ENCODE measurements around the gene PDPN.

PDPN gene

GRCh38 chr1:13583595-13583965 is at the start of gene PDPN:
Gene PDPN (plus strand): TSS chr1:13583832. CDS start chr1:13584034, 202 bp downstream.
- Mint-ChIP-seq H3K27ac (peak within 1 kb of the TSS; percentile 84), H3K27me3 (peaks cover 64 to 86% of the 10 kb centered on the region in 2 donors), H3K4me1 (peaks cover 7 to 16% of the 10 kb centered on the region in 2 donors), H3K9me3 (no peaks in the 10 kb centered on the region), H3K36me3 (no peaks in the 10 kb centered on the region), H3K4me3 (no peak within 1 kb of the TSS)
- no peak for ATAC-seq (replicated peaks)
- DNase-seq, result no peak

GRCh38 chr1:13535227-13535626 is 48.4 kb upstream of the PDPN start:
- no peak overlapping the region for H3K27ac Mint-ChIP-seq

GRCh38 chr1:13536571-13536970 is 47.1 kb upstream of the PDPN start:
- ATAC-seq (replicated peaks) (no peak), DNase-seq (no peak)
- no peak overlapping the region for H3K4me3 Mint-ChIP-seq
- no peaks in the 10 kb centered on the region for H3K36me3 Mint-ChIP-seq
- H3K27ac Mint-ChIP-seq, result no peak overlapping the region
- H3K4me1 Mint-ChIP-seq, result no peaks in the 10 kb centered on the region
- peaks cover 16 to 19% of the 10 kb centered on the region in 2 donors for H3K27me3 Mint-ChIP-seq
- no peaks in the 10 kb centered on the region for H3K9me3 Mint-ChIP-seq

More at GRCh38 chr1:13535227-13535626, 48.4 kb upstream of the PDPN start:
- Mint-ChIP-seq H3K4me3 (no peak overlapping the region), H3K27me3 (peaks cover 13 to 19% of the 10 kb centered on the region in 2 donors), H3K36me3 (no peaks in the 10 kb centered on the region), H3K4me1 (peaks cover 3 to 6% of the 10 kb centered on the region in 2 donors), H3K9me3 (no peaks in the 10 kb centered on the region)
- DNase-seq, result no peak
- ATAC-seq (replicated peaks), result no peak

GRCh38 chr1:13538832-13539231 is 44.8 kb upstream of the PDPN start:
- no peak for ATAC-seq (replicated peaks)
- H3K9me3 Mint-ChIP-seq, result no peaks in the 10 kb centered on the region
- H3K4me3 Mint-ChIP-seq, result no peak overlapping the region
- no peak overlapping the region for H3K27ac Mint-ChIP-seq
- H3K27me3 Mint-ChIP-seq, result peaks cover 16 to 19% of the 10 kb centered on the region in 2 donors
- H3K36me3 Mint-ChIP-seq, result no peaks in the 10 kb centered on the region
- DNase-seq, result no peak
- H3K4me1 Mint-ChIP-seq, result no peaks in the 10 kb centered on the region

GRCh38 chr1:13539683-13540082 is 43.9 kb upstream of the PDPN start:
- H3K36me3 Mint-ChIP-seq, result no peaks in the 10 kb centered on the region
- no peak overlapping the region for H3K4me3 Mint-ChIP-seq
- no peak for ATAC-seq (replicated peaks)
- H3K4me1 Mint-ChIP-seq, result no peaks in the 10 kb centered on the region
- DNase-seq, result no peak
- H3K27ac Mint-ChIP-seq, result no peak overlapping the region
- H3K27me3 Mint-ChIP-seq, result peaks cover 19 to 22% of the 10 kb centered on the region in 2 donors
- no peaks in the 10 kb centered on the region for H3K9me3 Mint-ChIP-seq

GRCh38 chr1:13540866-13541265 is 42.8 kb upstream of the PDPN start:
- H3K4me3 Mint-ChIP-seq, result no peak overlapping the region
- no peak for ATAC-seq (replicated peaks)
- peaks cover 15 to 19% of the 10 kb centered on the region in 2 donors for H3K27me3 Mint-ChIP-seq
- no peaks in the 10 kb centered on the region for H3K36me3 Mint-ChIP-seq
- no peaks in the 10 kb centered on the region for H3K9me3 Mint-ChIP-seq
- H3K4me1 Mint-ChIP-seq, result no peaks in the 10 kb centered on the region
- no peak overlapping the region for H3K27ac Mint-ChIP-seq
- no peak for DNase-seq

- H3K4me1 Mint-ChIP-seq, result no peaks in the 10 kb centered on the region
- no peaks in the 10 kb centered on the region for H3K36me3 Mint-ChIP-seq
- H3K4me3 Mint-ChIP-seq, result no peak overlapping the region
- H3K27me3 Mint-ChIP-seq, result peaks cover 18 to 23% of the 10 kb centered on the region in 2 donors
- no peak for ATAC-seq (replicated peaks)
- no peak overlapping the region for H3K27ac Mint-ChIP-seq
- no peaks in the 10 kb centered on the region for H3K9me3 Mint-ChIP-seq
- DNase-seq, result no peak
These were observed 42.0 kb upstream of the PDPN start for GRCh38 chr1:13541435-13542215.

GRCh38 chr1:13543451-13544220 is 40.0 kb upstream of the PDPN start:
- no peak for DNase-seq
- Mint-ChIP-seq H3K4me3 (no peak overlapping the region), H3K27me3 (peaks cover 18 to 32% of the 10 kb centered on the region in 2 donors), H3K36me3 (no peaks in the 10 kb centered on the region), H3K4me1 (no peaks in the 10 kb centered on the region), H3K9me3 (no peaks in the 10 kb centered on the region), H3K27ac (no peak overlapping the region)
- ATAC-seq (replicated peaks), result no peak

- H3K36me3 Mint-ChIP-seq, result no peaks in the 10 kb centered on the region
- H3K9me3 Mint-ChIP-seq, result no peaks in the 10 kb centered on the region
- H3K4me3 Mint-ChIP-seq, result no peak overlapping the region
- DNase-seq (no peak), ATAC-seq (replicated peaks) (no peak)
- H3K4me1 Mint-ChIP-seq, result no peaks in the 10 kb centered on the region
- no peak overlapping the region for H3K27ac Mint-ChIP-seq
- peaks cover 19 to 34% of the 10 kb centered on the region in 2 donors for H3K27me3 Mint-ChIP-seq
These were observed 39.4 kb upstream of the PDPN start for GRCh38 chr1:13544221-13544556.

GRCh38 chr1:13546791-13547190 is 36.8 kb upstream of the PDPN start:
- no peaks in the 10 kb centered on the region for H3K4me1 Mint-ChIP-seq
- no peak overlapping the region for H3K4me3 Mint-ChIP-seq
- H3K9me3 Mint-ChIP-seq, result no peaks in the 10 kb centered on the region
- H3K36me3 Mint-ChIP-seq, result no peaks in the 10 kb centered on the region
- ATAC-seq (replicated peaks), result no peak
- no peak overlapping the region for H3K27ac Mint-ChIP-seq
- H3K27me3 Mint-ChIP-seq, result peaks cover 23 to 31% of the 10 kb centered on the region in 2 donors
- no peak for DNase-seq

- DNase-seq, result no peak
- H3K9me3 Mint-ChIP-seq, result no peaks in the 10 kb centered on the region
- no peaks in the 10 kb centered on the region for H3K4me1 Mint-ChIP-seq
- ATAC-seq (replicated peaks), result no peak
- H3K27me3 Mint-ChIP-seq, result peaks cover 23 to 31% of the 10 kb centered on the region in 2 donors
- H3K4me3 Mint-ChIP-seq, result no peak overlapping the region
- no peaks in the 10 kb centered on the region for H3K36me3 Mint-ChIP-seq
- no peak overlapping the region for H3K27ac Mint-ChIP-seq
These were observed 35.4 kb upstream of the PDPN start for GRCh38 chr1:13548281-13548680.

GRCh38 chr1:13549021-13549420 is 34.6 kb upstream of the PDPN start:
- no peak for ATAC-seq (replicated peaks)
- no peaks in the 10 kb centered on the region for H3K4me1 Mint-ChIP-seq
- H3K4me3 Mint-ChIP-seq, result no peak overlapping the region
- H3K27me3 Mint-ChIP-seq, result peaks cover 23 to 31% of the 10 kb centered on the region in 2 donors
- no peaks in the 10 kb centered on the region for H3K36me3 Mint-ChIP-seq
- H3K27ac Mint-ChIP-seq, result no peak overlapping the region
- DNase-seq, result no peak
- H3K9me3 Mint-ChIP-seq, result no peaks in the 10 kb centered on the region

GRCh38 chr1:13549521-13549920 is 34.1 kb upstream of the PDPN start:
- Mint-ChIP-seq H3K36me3 (no peaks in the 10 kb centered on the region), H3K9me3 (no peaks in the 10 kb centered on the region), H3K27ac (no peak overlapping the region), H3K27me3 (peaks cover 23 to 26% of the 10 kb centered on the region in 2 donors), H3K4me3 (no peak overlapping the region), H3K4me1 (no peaks in the 10 kb centered on the region)
- no peak for ATAC-seq (replicated peaks)
- no peak for DNase-seq

GRCh38 chr1:13550663-13551062 is 33.0 kb upstream of the PDPN start:
- ATAC-seq (replicated peaks), result no peak
- no peak overlapping the region for H3K4me3 Mint-ChIP-seq
- peaks cover 23 to 25% of the 10 kb centered on the region in 2 donors for H3K27me3 Mint-ChIP-seq
- H3K9me3 Mint-ChIP-seq, result no peaks in the 10 kb centered on the region
- no peak overlapping the region for H3K27ac Mint-ChIP-seq
- DNase-seq, result no peak
- H3K36me3 Mint-ChIP-seq, result no peaks in the 10 kb centered on the region
- H3K4me1 Mint-ChIP-seq, result no peaks in the 10 kb centered on the region

GRCh38 chr1:13554798-13555197 is 28.8 kb upstream of the PDPN start:
- DNase-seq (no peak), ATAC-seq (replicated peaks) (no peak)
- Mint-ChIP-seq H3K27ac (no peak overlapping the region), H3K36me3 (no peaks in the 10 kb centered on the region), H3K4me3 (no peak overlapping the region), H3K27me3 (peaks cover 0 to 6% of the 10 kb centered on the region in 2 donors), H3K4me1 (no peaks in the 10 kb centered on the region), H3K9me3 (no peaks in the 10 kb centered on the region)

Measured in stimulated activated naive B cell treated with anti-CD40 and anti-IgM and Interleukin-4, amounts not matched to agents 10 μg/mL and 1 μg/mL and 100 μg/mL, for 72 hours (primary cell).